Fibroblast of the conjunctiva (primary cell): ENCODE measurements around the gene DUSP22.

ENCODE experiments used
- DNase-seq: peaks from one replicate; pipeline ENCODE4 v3.0.0-alpha.2; 2010; ENCODE audit warnings: low read depth

DUSP22 gene

GRCh38 chr6:339480-339879 is 47.2 kb downstream of the DUSP22 start:
- no peak for DNase-seq

DNA sequence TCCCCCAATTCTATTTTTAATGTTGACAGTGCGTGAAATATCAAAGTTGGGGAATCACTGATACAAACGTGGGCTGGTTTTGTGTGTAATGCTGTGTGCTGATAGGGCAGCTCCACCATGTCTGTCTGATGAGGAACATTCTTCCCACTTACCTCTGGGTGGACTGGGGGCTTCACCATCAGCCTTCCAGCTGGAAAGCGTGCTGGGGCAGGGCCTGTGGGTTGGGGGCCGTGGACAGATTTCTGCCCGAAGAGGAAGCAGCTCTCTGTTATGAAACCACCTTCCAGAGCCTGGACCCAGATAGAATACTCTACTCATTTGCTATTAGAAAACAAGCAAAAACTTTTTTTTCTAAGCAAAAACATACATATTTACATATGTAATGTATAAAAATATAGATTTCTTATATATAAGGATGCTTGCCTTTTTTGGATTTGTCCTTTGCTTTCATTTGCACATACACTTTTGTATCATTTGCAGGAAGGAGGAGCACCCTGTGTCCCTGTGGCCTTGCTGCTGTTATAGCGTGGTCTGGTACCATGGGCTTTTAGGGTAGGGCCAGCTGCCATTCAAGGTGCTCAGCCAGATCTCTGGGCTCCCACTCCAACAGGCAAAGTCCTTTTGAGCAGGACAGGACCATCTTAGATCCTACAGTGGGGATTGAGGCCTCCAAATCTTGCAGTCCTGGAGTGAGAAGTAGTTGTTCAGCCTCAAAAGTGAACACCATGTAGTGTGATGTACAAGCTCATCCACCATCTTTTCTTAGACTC is 48.1 kb downstream of the DUSP22 start:
- DNase-seq: no peak

- no peak for DNase-seq
Observed at GRCh38 chr6:340991-341827, 48.9 kb downstream of the DUSP22 start.

DNA sequence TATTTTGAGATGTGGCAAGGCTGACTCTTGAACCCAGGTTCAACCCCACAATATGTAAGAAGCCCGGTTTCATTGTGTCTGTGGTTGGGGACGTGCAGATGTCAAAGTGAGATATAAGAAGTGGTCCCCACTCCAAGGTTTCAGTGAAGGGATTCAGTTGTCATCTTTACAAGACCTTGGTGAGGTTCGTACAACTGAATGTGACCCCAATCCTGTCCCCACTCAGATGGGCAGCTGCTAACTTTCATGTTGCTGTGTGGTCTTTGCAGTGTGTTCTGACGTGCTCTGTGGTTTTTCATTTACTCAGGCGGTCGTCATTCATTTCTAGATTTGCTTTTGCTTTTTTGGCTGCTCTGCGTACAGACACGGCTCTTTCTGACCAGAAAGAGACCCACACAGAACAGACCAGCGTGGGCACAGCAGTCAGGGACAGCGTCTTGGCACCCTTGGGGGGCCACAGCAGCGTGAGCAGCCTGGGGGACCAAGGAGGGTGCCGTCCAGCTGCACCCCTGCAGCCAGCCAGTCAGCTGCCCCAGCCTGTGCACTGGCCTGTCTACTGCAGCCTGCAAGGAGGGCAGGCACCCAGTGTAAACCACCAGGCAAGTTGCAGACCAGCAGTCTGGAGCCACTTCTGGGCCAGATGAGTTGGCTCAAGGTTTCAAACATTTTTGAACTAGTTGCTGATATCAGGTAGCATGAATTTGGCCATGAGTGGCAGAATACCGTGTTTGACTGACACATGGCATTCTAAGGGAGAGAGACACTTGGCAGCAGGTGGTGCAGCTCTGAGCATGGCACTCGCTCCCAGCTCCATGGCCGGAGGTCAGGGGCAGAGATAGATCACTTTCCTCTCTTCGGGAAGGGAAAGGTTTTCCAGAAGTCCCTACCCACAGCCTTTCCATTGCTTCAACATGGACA is 49.9 kb downstream of the DUSP22 start:
- DNase-seq: no peak

DNA sequence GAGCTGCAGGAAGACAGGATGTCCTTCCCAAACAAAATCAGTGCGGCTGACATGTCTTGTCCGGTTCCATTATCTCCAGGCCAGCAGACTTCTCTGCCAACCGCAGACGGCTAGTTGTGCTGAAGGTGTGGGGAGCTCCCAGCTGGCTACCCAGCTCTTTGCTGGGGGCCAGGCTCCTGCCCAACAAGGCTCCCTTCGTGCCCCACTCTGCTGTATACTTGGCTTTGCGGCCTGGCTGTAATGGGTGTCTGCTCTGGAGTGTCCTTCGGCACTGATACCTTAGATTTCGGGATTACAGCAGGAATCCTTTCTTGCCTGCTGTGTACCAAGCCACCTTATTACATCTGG is 50.5 kb downstream of the DUSP22 start:
- no peak for DNase-seq

GRCh38 chr6:343226-343935 is 51.1 kb downstream of the DUSP22 start:
- no peak for DNase-seq

DNA sequence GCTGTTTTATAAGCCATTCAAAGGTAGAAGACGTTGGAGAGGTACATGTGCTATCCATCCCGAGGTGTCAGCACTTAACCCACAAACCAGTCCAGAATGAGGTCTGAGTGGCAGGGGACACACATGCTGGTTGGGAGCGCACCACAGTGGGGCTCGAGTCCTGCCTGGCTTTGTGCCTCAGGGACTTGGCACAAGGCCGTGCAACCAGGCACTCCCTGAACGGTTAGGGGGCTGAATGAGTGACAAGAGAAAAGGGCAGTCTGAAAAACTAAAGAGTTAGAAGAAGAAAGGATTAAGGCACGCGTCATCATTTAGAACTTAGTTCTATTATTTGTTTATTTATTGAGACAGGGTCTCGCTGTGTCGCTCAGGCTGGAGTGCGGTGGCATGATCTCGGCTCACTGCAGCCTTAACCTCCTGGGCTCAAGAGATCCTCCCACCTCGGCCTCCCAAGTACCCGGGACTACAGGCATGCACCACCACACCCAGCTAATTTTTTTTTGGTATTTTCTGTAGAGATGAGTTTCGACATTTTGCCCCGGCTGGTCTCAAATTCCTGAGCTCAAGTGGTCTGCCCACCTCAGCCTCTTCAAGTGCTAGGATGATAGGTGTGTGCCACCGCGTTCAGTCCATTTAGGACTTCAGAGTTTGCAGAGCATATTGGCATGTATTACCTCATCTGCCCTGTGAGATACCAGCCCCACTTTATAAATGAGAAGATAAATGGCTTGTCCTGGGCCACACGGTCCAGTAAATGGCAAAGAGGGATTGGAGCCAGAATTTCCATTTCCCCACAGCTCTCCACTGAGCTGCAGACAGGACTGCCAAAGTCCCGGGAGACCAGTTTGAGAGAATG is 51.9 kb downstream of the DUSP22 start:
- DNase-seq: no peak

DNA sequence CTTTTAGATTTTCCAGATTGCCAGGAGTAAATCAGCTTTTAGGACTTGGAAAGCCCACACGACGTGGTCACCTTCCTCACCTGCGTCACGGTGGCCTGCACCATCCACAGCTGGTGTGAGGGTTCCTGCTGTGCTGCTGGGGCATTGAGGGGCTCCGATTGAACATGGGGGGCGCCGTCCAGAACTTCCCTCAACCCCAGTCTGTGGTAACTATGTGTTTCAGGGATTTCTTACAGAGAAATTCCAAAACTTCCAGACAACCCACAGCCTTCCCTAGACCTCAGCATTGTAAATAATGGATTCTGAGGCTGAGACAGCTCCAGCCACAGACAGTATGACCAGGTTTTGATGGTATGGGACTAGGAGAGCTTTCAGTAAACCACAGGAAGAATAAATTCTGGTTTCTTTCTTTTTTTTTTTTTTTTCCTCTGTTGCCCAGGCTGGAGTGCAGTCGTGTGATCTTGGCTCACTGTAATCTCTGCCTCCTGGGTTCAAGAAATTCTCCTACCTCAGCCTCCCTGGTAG is 52.6 kb downstream of the DUSP22 start:
- no peak for DNase-seq

- DNase-seq: peak; percentile 18
Observed at GRCh38 chr6:345747-346385, 53.6 kb downstream of the DUSP22 start.

GRCh38 chr6:346386-347030 is 54.2 kb downstream of the DUSP22 start:
- DNase-seq: peak; percentile 22

- no peak for DNase-seq
Observed at GRCh38 chr6:347232-347631, 54.9 kb downstream of the DUSP22 start.

DNA sequence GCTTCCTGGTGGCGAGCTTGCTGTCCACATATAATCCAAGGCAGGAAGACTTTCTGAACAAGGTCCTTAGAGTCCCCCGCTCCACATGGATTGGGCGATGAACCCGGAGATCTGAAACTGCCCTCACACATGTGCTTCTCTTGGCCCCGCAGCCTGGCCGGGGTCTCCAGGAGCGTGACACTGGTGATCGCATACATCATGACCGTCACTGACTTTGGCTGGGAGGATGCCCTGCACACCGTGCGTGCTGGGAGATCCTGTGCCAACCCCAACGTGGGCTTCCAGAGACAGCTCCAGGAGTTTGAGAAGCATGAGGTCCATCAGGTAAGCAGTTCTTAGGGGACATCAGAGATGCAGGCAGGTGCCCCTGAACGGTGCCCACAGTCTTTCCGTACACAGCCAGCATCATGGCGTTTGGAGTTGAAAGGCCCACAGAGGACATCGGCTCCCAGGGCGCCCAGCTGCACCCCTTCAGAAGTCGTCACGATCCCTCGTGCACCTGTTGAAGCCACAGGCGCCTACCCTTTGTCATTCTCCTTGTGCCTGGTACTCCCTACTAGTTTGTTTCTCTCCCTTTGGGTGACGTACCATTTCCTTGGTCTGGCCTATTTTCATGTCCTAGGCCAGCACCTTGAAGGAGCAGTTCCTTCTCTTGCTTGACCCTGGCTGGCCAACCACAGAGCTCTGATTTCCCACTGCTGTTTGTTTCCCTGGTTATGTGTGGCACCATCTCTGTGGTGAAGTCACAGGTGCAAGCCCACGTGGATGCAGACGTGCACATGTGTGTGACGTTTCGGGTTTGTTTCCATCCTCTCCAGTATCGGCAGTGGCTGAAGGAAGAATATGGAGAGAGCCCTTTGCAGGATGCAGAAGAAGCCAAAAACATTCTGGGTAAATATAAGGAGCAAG is 55.9 kb downstream of the DUSP22 start:
- DNase-seq: no peak

DNA sequence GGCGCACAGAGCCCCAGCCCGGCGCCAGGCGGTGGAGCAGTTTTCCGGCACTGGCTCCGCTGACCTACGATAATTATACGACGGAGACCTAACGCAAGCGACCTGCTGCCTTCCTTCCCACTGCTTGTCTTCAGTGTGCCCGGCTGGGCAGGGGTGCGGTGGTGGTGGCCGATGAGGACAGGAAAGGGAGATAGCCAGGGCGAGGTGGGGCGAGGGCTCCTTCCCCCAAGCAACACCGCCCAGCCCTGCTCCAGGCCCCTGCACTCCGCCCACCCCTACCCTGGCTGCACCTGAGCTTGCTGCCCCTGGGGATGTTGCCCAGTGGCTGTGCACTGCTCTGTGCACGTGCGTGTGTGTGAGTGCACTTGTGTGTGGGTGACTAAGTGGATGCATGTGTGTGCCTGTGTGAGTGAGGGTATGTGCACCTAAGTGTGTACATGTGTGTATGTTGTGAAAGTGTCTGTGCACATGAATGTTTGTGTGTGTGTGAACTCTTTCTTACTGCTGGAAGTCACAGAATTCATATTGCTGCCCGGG is 56.6 kb downstream of the DUSP22 start:
- no peak for DNase-seq

GRCh38 chr6:349491-349921 is 57.2 kb downstream of the DUSP22 start:
- DNase-seq: no peak

DNA sequence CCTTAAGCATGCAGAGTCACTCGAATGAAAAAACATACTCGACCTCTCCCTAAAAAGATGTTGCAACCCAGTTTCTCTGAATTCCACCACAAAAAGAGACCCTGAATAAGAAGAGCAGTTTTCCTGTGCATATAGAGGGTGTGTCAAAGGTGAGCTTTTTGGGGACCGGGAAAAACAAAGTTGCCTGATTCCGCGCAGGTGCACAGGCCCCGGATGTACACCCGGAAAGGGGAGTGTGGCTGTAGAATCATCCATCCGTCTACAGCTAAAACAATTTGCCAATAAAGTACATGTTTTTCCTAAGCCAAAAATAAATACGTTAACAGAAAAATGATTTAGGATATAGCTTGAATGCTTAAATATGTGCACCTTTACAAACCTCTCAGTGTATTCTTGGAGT is 58.1 kb downstream of the DUSP22 start:
- DNase-seq: no peak

DNA sequence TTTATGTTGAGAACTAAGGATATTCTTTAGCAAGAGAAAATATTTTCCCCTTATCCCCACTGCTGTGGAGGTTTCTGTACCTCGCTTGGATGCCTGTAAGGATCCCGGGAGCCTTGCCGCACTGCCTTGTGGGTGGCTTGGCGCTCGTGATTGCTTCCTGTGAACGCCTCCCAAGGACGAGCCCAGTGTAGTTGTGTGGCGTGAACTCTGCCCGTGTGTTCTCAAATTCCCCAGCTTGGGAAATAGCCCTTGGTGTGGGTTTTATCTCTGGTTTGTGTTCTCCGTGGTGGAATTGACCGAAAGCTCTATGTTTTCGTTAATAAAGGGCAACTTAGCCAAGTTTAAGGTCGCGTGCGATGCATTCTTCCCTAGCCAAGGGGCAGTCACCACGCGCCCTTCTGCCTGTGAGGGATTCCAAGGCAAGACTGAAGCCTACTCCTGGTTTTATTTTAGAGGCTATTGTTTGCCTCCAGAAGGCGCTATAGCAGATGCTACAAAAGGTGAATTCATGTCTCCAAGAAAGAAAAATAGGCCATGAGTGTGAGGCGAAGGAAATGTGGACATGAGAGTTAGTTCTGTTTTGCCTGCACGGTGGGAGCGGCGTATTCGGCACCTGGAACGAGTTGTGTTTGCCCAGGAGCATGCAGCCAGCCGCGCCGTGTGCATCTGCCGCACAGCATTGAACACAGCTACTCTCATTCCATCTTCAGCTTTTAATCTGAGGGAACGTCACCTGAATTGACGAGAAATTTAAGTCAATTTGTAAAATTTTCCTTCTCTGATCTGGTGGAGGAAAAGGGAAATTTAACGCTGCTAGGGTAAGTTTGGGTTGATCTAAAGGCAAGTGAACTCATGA is 59.0 kb downstream of the DUSP22 start:
- DNase-seq: no peak

GRCh38 chr6:351867-352289 is 59.6 kb downstream of the DUSP22 start:
- no peak for DNase-seq
